Activated CD4-positive, alpha-beta T cell treated with anti-CD3 and anti-CD28 coated beads, Interleukin-10, Interleukin-2, amounts not matched to agents 100 ng/mL and 50 ng/mL, durations not matched to agents 16 hours and 8 hours (primary cell): Measurements from ENCODE around the gene AGR2.
"Not testable (repeated sequence)": the region's sequence is repeated elsewhere in the genome, so short reads cannot be mapped to it uniquely, and the experiment has no call there.

Experiments
- DNase-seq: peaks from one replicate; pipeline ENCODE4 v3.0.0-alpha.2; 2020

AGR2 gene

GRCh38 chr7:16773326-16773725, 31.5 kb downstream of the AGR2 start:
- DNase-seq = no peak

GRCh38 chr7:16770657-16771329, 34.0 kb downstream of the AGR2 start:
- DNase-seq = no peak

- DNase-seq = not testable (repeated sequence)
These were observed 34.8 kb downstream of the AGR2 start for GRCh38 chr7:16769994-16770393.

- no peak for DNase-seq
These were observed 39.4 kb downstream of the AGR2 start for GRCh38 chr7:16765436-16765859.

GRCh38 chr7:16764942-16765341, 39.9 kb downstream of the AGR2 start:
- DNase-seq = no peak

- no peak for DNase-seq
These were observed 42.6 kb downstream of the AGR2 start for GRCh38 chr7:16762177-16762576.

GRCh38 chr7:16759840-16760239, 45.0 kb downstream of the AGR2 start:
- no peak for DNase-seq

- no peak for DNase-seq
These were observed 45.9 kb downstream of the AGR2 start for GRCh38 chr7:16758631-16759611.

- DNase-seq = no peak
These were observed 46.8 kb downstream of the AGR2 start for GRCh38 chr7:16758036-16758435.

GRCh38 chr7:16755397-16755796, 49.4 kb downstream of the AGR2 start:
- no peak for DNase-seq

- no peak for DNase-seq
These were observed 49.9 kb downstream of the AGR2 start for GRCh38 chr7:16754856-16755317.

GRCh38 chr7:16753932-16754855, 50.6 kb downstream of the AGR2 start:
- peak; percentile 5 for DNase-seq

GRCh38 chr7:16753102-16753931, 51.5 kb downstream of the AGR2 start, which contains the start of gene TSPAN13:
TSPAN13 (plus strand) TSS chr7:16753755; CDS start chr7:16753968, 213 bp downstream.
- peak; percentile 83 for DNase-seq

GRCh38 chr7:16747102-16747501, 57.7 kb downstream of the AGR2 start:
- no peak for DNase-seq

GRCh38 chr7:16745645-16746044, 59.2 kb downstream of the AGR2 start:
- DNase-seq = no peak

- no peak for DNase-seq
These were observed 60.1 kb downstream of the AGR2 start for GRCh38 chr7:16744518-16745250.

GRCh38 chr7:16743236-16743635, 61.6 kb downstream of the AGR2 start:
- no peak for DNase-seq

GRCh38 chr7:16742547-16742946, 62.3 kb downstream of the AGR2 start:
- DNase-seq = no peak
